ENCODE results near the gene CHRNA4. TPM values are rescaled to one million over a fixed set of nuclear protein-coding genes. Genes with fewer than 3 reads are reported as not detected.

Gene CHRNA4
- total and polyA plus RNA-seq, 10 of the 15 experiments (the other 5 are each of a cell fraction or from before 2014, with no cell fraction given): 0.04 to 0.41 (median 0.06) TPM; not detected in 5

GRCh38 chr20:63317601-63318291 is 43.4 kb downstream of the CHRNA4 start:
- ChIA-PET SMC1A (ENCODE audit: uncharacterized antibody, unreplicated experiment) (no interaction called here), RAD21 (ENCODE audit: unreplicated experiment) (no interaction called here), CTCF (no interaction called here), POLR2A (no interaction called here)
- FAIRE-seq (no peak), DNase-seq (ENCODE audit: low read depth, low spot score) (no peak), ATAC-seq (no peak)
- H3K9ac ChIP-seq (ENCODE audit: control insufficient read depth, insufficient read depth, low read length): no peak overlapping the region
- H3K27ac ChIP-seq (ENCODE audit: control insufficient read depth, insufficient read depth): no peak overlapping the region
- H3K4me2 ChIP-seq (ENCODE audit: control insufficient read depth, insufficient read depth): no peak overlapping the region
- H4K20me1 ChIP-seq (ENCODE audit: control insufficient read depth, insufficient read depth): no peaks in the 10 kb centered on the region
- 31% methylated on average over 18 of the region's 18 CpGs for WGBS (ENCODE audit: insufficient coverage, insufficient replicate concordance, low lambda C conversion rate, missing lambda C conversion rate)
- H3K79me2 ChIP-seq (ENCODE audit: control insufficient read depth, insufficient read depth, low read length): no peaks in the 10 kb centered on the region
- no peak overlapping the region for H3K4me3 ChIP-seq
- no peaks in the 10 kb centered on the region for H3K4me1 ChIP-seq (ENCODE audit: control insufficient read depth, insufficient read depth, low read length)
- BruUV-seq (replicated peaks): no TSS peak
- no peaks in the 10 kb centered on the region for H3K27me3 ChIP-seq (replicated peaks in 1 of 2; ENCODE audit: control insufficient read depth in 2 of 2, insufficient read depth in 2 of 2, low read length in 1 of 2)
- TF ChIP-seq PAX5 (IDR thresholded peaks at IDR 0.05; ENCODE audit: borderline replicate concordance, low read depth, low read length): no peak
- no peak overlapping the region for H2AFZ ChIP-seq (ENCODE audit: control insufficient read depth, low read depth, low read length)
- no peaks in the 10 kb centered on the region for H3K9me3 ChIP-seq (replicated peaks; ENCODE audit: control insufficient read depth, insufficient read depth, low read length)
- in situ Hi-C loops (cut with MboI): no loop called here
- no peaks in the 10 kb centered on the region for H3K36me3 ChIP-seq (ENCODE audit: control insufficient read depth in 2 of 2, insufficient read depth in 2 of 2, low read length in 1 of 2)
- intact Hi-C loops (cut with micrococcal nuclease; ENCODE audit: unreplicated experiment): no loop called here

- no peak overlapping the region for H3K4me2 ChIP-seq (ENCODE audit: control insufficient read depth, insufficient read depth)
- H3K9ac ChIP-seq (ENCODE audit: control insufficient read depth, insufficient read depth, low read length): no peak overlapping the region
- no peak overlapping the region for H3K4me3 ChIP-seq
- H3K4me1 ChIP-seq (ENCODE audit: control insufficient read depth, insufficient read depth, low read length): no peaks in the 10 kb centered on the region
- ATAC-seq (no peak), FAIRE-seq (no peak), DNase-seq (ENCODE audit: low read depth, low spot score) (no peak)
- ChIA-PET CTCF (no interaction called here), RAD21 (ENCODE audit: unreplicated experiment) (no interaction called here), SMC1A (ENCODE audit: uncharacterized antibody, unreplicated experiment) (no interaction called here), POLR2A (no interaction called here)
- intact Hi-C loops (cut with micrococcal nuclease; ENCODE audit: unreplicated experiment) (no loop called here), in situ Hi-C loops (cut with MboI) (no loop called here)
- no peaks in the 10 kb centered on the region for H3K79me2 ChIP-seq (ENCODE audit: control insufficient read depth, insufficient read depth, low read length)
- H3K36me3 ChIP-seq (ENCODE audit: control insufficient read depth in 2 of 2, insufficient read depth in 2 of 2, low read length in 1 of 2): no peaks in the 10 kb centered on the region
- H3K9me3 ChIP-seq (replicated peaks; ENCODE audit: control insufficient read depth, insufficient read depth, low read length): no peaks in the 10 kb centered on the region
- H4K20me1 ChIP-seq (ENCODE audit: control insufficient read depth, insufficient read depth): no peaks in the 10 kb centered on the region
- H3K27me3 ChIP-seq (replicated peaks in 1 of 2; ENCODE audit: control insufficient read depth in 2 of 2, insufficient read depth in 2 of 2, low read length in 1 of 2): no peaks in the 10 kb centered on the region
- WGBS (ENCODE audit: insufficient coverage, insufficient replicate concordance, low lambda C conversion rate, missing lambda C conversion rate): 53% methylated on average over 5 of the region's 6 CpGs
- H2AFZ ChIP-seq (ENCODE audit: control insufficient read depth, low read depth, low read length): no peak overlapping the region
- no TSS peak for BruUV-seq (replicated peaks)
- H3K27ac ChIP-seq (ENCODE audit: control insufficient read depth, insufficient read depth): no peak overlapping the region
- no peak for TF ChIP-seq NFYA (IDR thresholded peaks at IDR 0.05; ENCODE audit: borderline replicate concordance, low read depth, low read length)
- TF ChIP-seq, protein P1, sequence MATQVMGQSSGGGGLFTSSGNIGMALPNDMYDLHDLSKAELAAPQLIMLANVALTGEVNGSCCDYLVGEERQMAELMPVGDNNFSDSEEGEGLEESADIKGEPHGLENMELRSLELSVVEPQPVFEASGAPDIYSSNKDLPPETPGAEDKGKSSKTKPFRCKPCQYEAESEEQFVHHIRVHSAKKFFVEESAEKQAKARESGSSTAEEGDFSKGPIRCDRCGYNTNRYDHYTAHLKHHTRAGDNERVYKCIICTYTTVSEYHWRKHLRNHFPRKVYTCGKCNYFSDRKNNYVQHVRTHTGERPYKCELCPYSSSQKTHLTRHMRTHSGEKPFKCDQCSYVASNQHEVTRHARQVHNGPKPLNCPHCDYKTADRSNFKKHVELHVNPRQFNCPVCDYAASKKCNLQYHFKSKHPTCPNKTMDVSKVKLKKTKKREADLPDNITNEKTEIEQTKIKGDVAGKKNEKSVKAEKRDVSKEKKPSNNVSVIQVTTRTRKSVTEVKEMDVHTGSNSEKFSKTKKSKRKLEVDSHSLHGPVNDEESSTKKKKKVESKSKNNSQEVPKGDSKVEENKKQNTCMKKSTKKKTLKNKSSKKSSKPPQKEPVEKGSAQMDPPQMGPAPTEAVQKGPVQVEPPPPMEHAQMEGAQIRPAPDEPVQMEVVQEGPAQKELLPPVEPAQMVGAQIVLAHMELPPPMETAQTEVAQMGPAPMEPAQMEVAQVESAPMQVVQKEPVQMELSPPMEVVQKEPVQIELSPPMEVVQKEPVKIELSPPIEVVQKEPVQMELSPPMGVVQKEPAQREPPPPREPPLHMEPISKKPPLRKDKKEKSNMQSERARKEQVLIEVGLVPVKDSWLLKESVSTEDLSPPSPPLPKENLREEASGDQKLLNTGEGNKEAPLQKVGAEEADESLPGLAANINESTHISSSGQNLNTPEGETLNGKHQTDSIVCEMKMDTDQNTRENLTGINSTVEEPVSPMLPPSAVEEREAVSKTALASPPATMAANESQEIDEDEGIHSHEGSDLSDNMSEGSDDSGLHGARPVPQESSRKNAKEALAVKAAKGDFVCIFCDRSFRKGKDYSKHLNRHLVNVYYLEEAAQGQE (IDR thresholded peaks at IDR 0.05; ENCODE audit: low read depth, low read length): no peak
- no peak for TF ChIP-seq CREB1 (IDR thresholded peaks at IDR 0.05; ENCODE audit: low read depth)
- no peak for TF ChIP-seq CHD1 (IDR thresholded peaks at IDR 0.05; ENCODE audit: low read depth, low read length)
- no peak for TF ChIP-seq FOXK2 (IDR thresholded peaks at IDR 0.05)
- TF ChIP-seq YY1 (IDR thresholded peaks at IDR 0.05; ENCODE audit: low read depth, low read length): no peak
- TF ChIP-seq EZH2 (IDR thresholded peaks at IDR 0.05; ENCODE audit: borderline replicate concordance, control insufficient read depth, low read depth, low read length): no peak
- no peak for TF ChIP-seq NFIC (IDR thresholded peaks at IDR 0.05; ENCODE audit: low read depth, low read length)
- no peak for TF ChIP-seq MAX (IDR thresholded peaks at IDR 0.05; ENCODE audit: low read depth, low read length)
- no peak for TF ChIP-seq RELB (IDR thresholded peaks at IDR 0.05; ENCODE audit: low read depth)
- TF ChIP-seq IKZF2 (IDR thresholded peaks at IDR 0.05): no peak
- TF ChIP-seq SUPT20H (IDR thresholded peaks at IDR 0.05; ENCODE audit: borderline replicate concordance, control insufficient read depth, low read depth, low read length): no peak
Observed at GRCh38 chr20:63317061-63317460, 44.1 kb downstream of the CHRNA4 start.
